MCF 10A (cell line): ENCODE results near the gene SYNGAP1. TPM values are rescaled to one million over a fixed set of nuclear protein-coding genes. Genes with fewer than 3 reads are reported as not detected.

Experiments
- BruUV-seq: library from RNA; stranded (reverse); fragments of 400-500 nt; replicated peaks from 2 replicates; lab custom pipeline; 2021; lab: Mats Ljungman, UMichigan
- CTCF ChIA-PET: fragments of 300-600 bp; sonication (Branson Sonifier 250); formaldehyde crosslinking; extraction: SDS; loops from one replicate; lab custom pipeline; 2021; ENCODE audit warnings: antibody characterized with exemption, inconsistent platforms; lab: Yijun Ruan, JAX
- POLR2A ChIA-PET: fragments of 300-600, 350-650 bp; sonication (Branson Sonifier 250); formaldehyde crosslinking; extraction: SDS; loops from one replicate; lab custom pipeline; 2020; ENCODE audit warnings: antibody characterized with exemption, inconsistent platforms; lab: Yijun Ruan, JAX
- DNase-seq: peaks from one replicate; pipeline ENCODE4 v3.0.0-alpha.2; 2018; ENCODE audit not compliant: unreplicated experiment
- H3K27ac Mint-ChIP-seq: one replicate; pipeline ENCODE4 v1.8.0; 2022; ENCODE audit warnings: mild to moderate bottlenecking, low read depth, mixed read lengths; ENCODE audit not compliant: unreplicated experiment
- H3K27me3 Mint-ChIP-seq: one replicate; pipeline ENCODE4 v1.8.0; 2022; ENCODE audit warnings: mixed read lengths; ENCODE audit not compliant: insufficient read depth, unreplicated experiment
- H3K36me3 Mint-ChIP-seq: one replicate; pipeline ENCODE4 v1.8.0; 2022; ENCODE audit warnings: mild to moderate bottlenecking, moderate library complexity, mixed read lengths; ENCODE audit not compliant: insufficient read depth, unreplicated experiment
- H3K4me1 Mint-ChIP-seq: one replicate; pipeline ENCODE4 v1.8.0; 2022; ENCODE audit warnings: mixed read lengths; ENCODE audit not compliant: insufficient read depth, unreplicated experiment
- H3K4me3 Mint-ChIP-seq: one replicate; pipeline ENCODE4 v1.8.0; 2022; ENCODE audit warnings: mild to moderate bottlenecking, moderate library complexity, mixed read lengths; ENCODE audit not compliant: unreplicated experiment
- H3K9me3 Mint-ChIP-seq: one replicate; pipeline ENCODE4 v1.8.0; 2022; ENCODE audit warnings: mixed read lengths; ENCODE audit not compliant: unreplicated experiment
- CTCF ChIP-seq: fragments of 200-600 bp; IDR thresholded peaks from one replicate; pipeline ENCODE4 v1.8.0; 2022; ENCODE audit warnings: antibody characterized with exemption, mild to moderate bottlenecking; ENCODE audit not compliant: unreplicated experiment
- intact Hi-C: fragments of 100-400 bp; cut with micrococcal nuclease; formaldehyde crosslinking; loops from 2 replicates; pipeline ENCODE4 v1.14.1; 2022
- total RNA-seq: library from RNA; stranded (reverse); gene quantifications from 2 replicates; pipeline ENCODE4 v1.2.3, GENCODE V29; 2022

The SYNGAP1 gene
- total RNA-seq, 1 experiment from 2014 or later = 6.7 TPM

- BruUV-seq = no TSS peak
- intact Hi-C loops = no loop called here
- Mint-ChIP-seq H3K36me3 (peaks cover 27% of the 10 kb centered on the region), H3K9me3 (no peaks in the 10 kb centered on the region), H3K27ac (no peak overlapping the region), H3K4me1 (peaks cover 7% of the 10 kb centered on the region), H3K27me3 (no peaks in the 10 kb centered on the region), H3K4me3 (no peak overlapping the region)
- POLR2A ChIA-PET = interaction anchor here (0.6 kb wide), 1 partner anchor 20 kb away, joined by 3 read pairs; no protein-coding TSS in a partner anchor
- DNase-seq = no peak
- CTCF ChIA-PET = no interaction called here
- TF ChIP-seq CTCF = no peak
Observed at GRCh38 chr6:33446356-33446755, 26.5 kb downstream of the SYNGAP1 start.

- Mint-ChIP-seq H3K9me3 (no peaks in the 10 kb centered on the region), H3K27ac (peak overlapping the region; percentile 47), H3K36me3 (peaks cover 21% of the 10 kb centered on the region), H3K4me3 (no peak overlapping the region), H3K27me3 (no peaks in the 10 kb centered on the region), H3K4me1 (peaks cover 18% of the 10 kb centered on the region)
- intact Hi-C loops = no loop called here
- BruUV-seq = no TSS peak
- TF ChIP-seq CTCF = no peak
- ChIA-PET POLR2A (interaction anchor here (0.5 to 1.2 kb wide), 2 partner anchors 18 to 174 kb away, joined by 3 to 4 read pairs; no protein-coding TSS in a partner anchor), CTCF (interaction anchor here (0.5 kb wide), 1 partner anchor 335 kb away, joined by 4 read pairs; no protein-coding TSS in a partner anchor)
- no peak for DNase-seq
Observed at GRCh38 chr6:33450434-33450833, 30.6 kb downstream of the SYNGAP1 start.

GRCh38 chr6:33451606-33452005, 31.7 kb downstream of the SYNGAP1 start:
- no TSS peak for BruUV-seq
- DNase-seq = no peak
- Mint-ChIP-seq H3K4me3 (no peak overlapping the region), H3K27me3 (no peaks in the 10 kb centered on the region), H3K9me3 (no peaks in the 10 kb centered on the region), H3K36me3 (peaks cover 22% of the 10 kb centered on the region), H3K27ac (no peak overlapping the region), H3K4me1 (peaks cover 18% of the 10 kb centered on the region)
- no peak for TF ChIP-seq CTCF
- CTCF ChIA-PET = no interaction called here
- POLR2A ChIA-PET = no interaction called here
- intact Hi-C loops = no loop called here

- H3K4me3 Mint-ChIP-seq = peak overlapping the region; percentile 89
- H3K27ac Mint-ChIP-seq = no peak overlapping the region
- H3K27me3 Mint-ChIP-seq = no peaks in the 10 kb centered on the region
- intact Hi-C loops = no loop called here
- no TSS peak for BruUV-seq
- peaks cover 22% of the 10 kb centered on the region for H3K4me1 Mint-ChIP-seq
- no peaks in the 10 kb centered on the region for H3K9me3 Mint-ChIP-seq
- no peak for TF ChIP-seq CTCF
- peaks cover 29% of the 10 kb centered on the region for H3K36me3 Mint-ChIP-seq
- no peak for DNase-seq
- ChIA-PET POLR2A (interaction anchor here (2.9 kb wide), 1 partner anchor 27 kb away, joined by 23 read pairs; no protein-coding TSS in a partner anchor), CTCF (no interaction called here)
Observed at GRCh38 chr6:33452496-33452895, 32.6 kb downstream of the SYNGAP1 start.
